ENCODE data around the gene RER1. TPM values are rescaled to one million over a fixed set of nuclear protein-coding genes. Genes with fewer than 3 reads are reported as not detected.

RER1 gene
- total RNA-seq, 4 donors from 2014 or later: 42.9 to 141 (median 120) TPM

- Histone ChIP-seq H3K4me3 (no peak overlapping the region), H3K27ac (no peak overlapping the region), H3K36me3 (no peaks in the 10 kb centered on the region), H3K9me3 (no peaks in the 10 kb centered on the region), H3K4me1 (peaks cover 0 to 13% (median 5%) of the 10 kb centered on the region in 4 donors), H3K27me3 (no peaks in the 10 kb centered on the region)
- peak in 1 of 3 donors; percentile 34 for DNase-seq
- TF ChIP-seq CTCF (IDR thresholded peaks at IDR 0.05): no peak
- TF ChIP-seq POLR2A (IDR thresholded peaks at IDR 0.05): no peak
These were observed 7.3 kb upstream of the RER1 start for GRCh38 chr1:2384130-2384860.

GRCh38 chr1:2384941-2385481 is 6.6 kb upstream of the RER1 start:
- H3K4me1 ChIP-seq: peaks cover 0 to 14% (median 7%) of the 10 kb centered on the region in 4 donors
- no peaks in the 10 kb centered on the region for H3K27me3 ChIP-seq
- DNase-seq: peak in 2 of 3 donors; percentile 41 to 44
- H3K9me3 ChIP-seq: no peaks in the 10 kb centered on the region
- peak overlapping the region in 1 of 4 donors; percentile 2 for H3K27ac ChIP-seq
- no peak overlapping the region for H3K4me3 ChIP-seq
- H3K36me3 ChIP-seq: no peaks in the 10 kb centered on the region
- TF ChIP-seq POLR2A (IDR thresholded peaks at IDR 0.05) (no peak), CTCF (IDR thresholded peaks at IDR 0.05) (no peak)

DNA sequence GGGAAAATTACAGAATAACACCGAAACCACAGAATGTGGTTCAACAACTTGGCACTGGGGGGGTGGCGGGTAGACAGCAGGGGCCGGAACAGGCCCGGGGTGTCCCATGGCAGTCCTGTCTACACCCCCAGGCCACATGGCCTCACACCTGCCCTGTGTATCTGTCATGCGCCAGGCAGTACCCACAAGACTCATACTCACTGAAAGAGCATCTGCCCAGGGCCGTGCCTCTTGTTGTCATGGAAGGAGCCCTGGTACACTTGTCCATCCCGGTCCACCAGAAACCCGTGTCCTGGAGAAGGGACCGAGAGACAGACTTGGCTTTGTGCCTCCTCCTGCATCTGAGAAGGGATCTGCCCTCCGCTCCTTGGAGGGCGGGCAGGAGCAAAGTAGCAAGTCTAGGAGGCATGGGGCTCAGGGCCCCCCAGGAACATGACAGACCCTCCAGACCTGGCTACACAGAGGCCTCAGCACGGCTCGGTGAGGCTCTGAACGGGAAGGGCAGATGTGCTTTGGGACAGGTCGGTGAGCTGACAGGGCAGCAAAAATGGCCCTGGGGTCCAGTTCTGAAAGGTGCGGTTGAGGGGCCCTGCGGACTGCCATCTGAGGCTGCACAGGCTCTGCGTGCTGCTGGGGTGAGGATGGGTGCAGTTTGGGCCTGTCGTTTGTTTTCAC is 5.9 kb upstream of the RER1 start:
- Histone ChIP-seq H3K36me3 (no peaks in the 10 kb centered on the region), H3K27ac (no peak overlapping the region), H3K9me3 (no peaks in the 10 kb centered on the region), H3K4me3 (no peak overlapping the region), H3K4me1 (peaks cover 0 to 21% (median 11%) of the 10 kb centered on the region in 4 donors), H3K27me3 (no peaks in the 10 kb centered on the region)
- TF ChIP-seq POLR2A (IDR thresholded peaks at IDR 0.05) (no peak), CTCF (IDR thresholded peaks at IDR 0.05) (no peak)
- DNase-seq: peak in 2 of 3 donors; percentile 37 to 42

GRCh38 chr1:2386636-2387611 is 4.7 kb upstream of the RER1 start:
- TF ChIP-seq POLR2A (IDR thresholded peaks at IDR 0.05) (no peak), CTCF (IDR thresholded peaks at IDR 0.05) (no peak)
- Histone ChIP-seq H3K36me3 (no peaks in the 10 kb centered on the region), H3K4me1 (peaks cover 0 to 16% (median 10%) of the 10 kb centered on the region in 4 donors), H3K9me3 (no peaks in the 10 kb centered on the region), H3K27me3 (no peaks in the 10 kb centered on the region), H3K27ac (peak overlapping the region in 1 of 4 donors; percentile 46), H3K4me3 (no peak overlapping the region)
- peak in 1 of 3 donors; percentile 38 for DNase-seq
